GM12872 (cell line): Measurements from ENCODE around the gene PAPPA2.

ENCODE experiments used
- TF ChIP-seq, protein P1 (sequence below): IDR thresholded peaks from 3 replicates; pipeline ENCODE4 v1.5.1; 2011; ENCODE audit warnings: low read depth, mild to moderate bottlenecking, low read length, moderate library complexity; ENCODE audit not compliant: insufficient read depth

The PAPPA2 gene

DNA sequence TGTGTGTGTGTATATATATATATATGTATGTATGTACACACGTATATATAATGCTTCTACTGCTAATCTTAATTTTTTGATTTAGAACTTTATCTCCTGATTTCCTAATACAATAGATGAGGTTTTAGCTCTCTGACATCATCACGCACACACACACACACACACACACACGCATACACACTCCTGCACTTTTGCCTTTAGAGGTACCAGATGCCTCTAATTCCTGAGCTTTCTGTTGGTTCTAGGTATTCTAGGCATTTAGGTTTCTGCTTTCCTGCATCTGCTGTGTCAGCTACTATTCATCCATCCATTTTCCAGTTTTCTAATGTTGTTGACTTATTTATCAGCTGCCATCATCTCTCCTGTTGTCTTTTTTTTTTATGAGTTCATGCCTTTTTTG is 353.3 kb downstream of the PAPPA2 start:
- TF ChIP-seq, protein P1, sequence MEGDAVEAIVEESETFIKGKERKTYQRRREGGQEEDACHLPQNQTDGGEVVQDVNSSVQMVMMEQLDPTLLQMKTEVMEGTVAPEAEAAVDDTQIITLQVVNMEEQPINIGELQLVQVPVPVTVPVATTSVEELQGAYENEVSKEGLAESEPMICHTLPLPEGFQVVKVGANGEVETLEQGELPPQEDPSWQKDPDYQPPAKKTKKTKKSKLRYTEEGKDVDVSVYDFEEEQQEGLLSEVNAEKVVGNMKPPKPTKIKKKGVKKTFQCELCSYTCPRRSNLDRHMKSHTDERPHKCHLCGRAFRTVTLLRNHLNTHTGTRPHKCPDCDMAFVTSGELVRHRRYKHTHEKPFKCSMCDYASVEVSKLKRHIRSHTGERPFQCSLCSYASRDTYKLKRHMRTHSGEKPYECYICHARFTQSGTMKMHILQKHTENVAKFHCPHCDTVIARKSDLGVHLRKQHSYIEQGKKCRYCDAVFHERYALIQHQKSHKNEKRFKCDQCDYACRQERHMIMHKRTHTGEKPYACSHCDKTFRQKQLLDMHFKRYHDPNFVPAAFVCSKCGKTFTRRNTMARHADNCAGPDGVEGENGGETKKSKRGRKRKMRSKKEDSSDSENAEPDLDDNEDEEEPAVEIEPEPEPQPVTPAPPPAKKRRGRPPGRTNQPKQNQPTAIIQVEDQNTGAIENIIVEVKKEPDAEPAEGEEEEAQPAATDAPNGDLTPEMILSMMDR = no peak

DNA sequence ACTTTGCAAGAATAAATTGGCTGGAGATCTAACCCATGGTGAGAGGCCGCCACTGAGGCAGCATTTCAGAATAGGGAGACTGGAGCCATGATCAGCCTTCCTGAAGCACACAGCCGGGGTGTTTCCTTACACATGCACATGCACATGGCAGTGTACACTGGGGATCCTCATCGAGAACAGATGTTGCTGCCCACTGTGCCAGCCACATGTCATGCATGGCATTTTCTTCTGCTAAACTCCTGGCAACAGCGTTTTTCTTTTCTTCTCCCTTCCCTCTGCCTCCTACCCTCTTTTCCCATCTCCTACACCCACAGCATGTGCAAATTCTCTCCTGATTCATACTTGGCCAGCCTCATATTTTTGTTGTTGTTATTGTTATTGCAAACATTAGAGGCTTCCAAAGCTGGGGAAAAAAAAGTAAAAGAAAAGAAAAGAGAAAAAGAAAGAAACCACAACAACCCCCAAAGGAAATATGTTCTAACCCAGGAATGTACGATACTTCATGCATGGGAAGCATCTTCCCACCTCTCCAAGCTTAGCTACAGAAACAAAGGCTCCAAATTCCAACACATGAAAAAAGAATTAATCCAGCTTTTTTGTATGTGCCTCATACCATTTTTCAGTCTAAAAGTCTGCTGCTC is 357.5 kb downstream of the PAPPA2 start:
- TF ChIP-seq, protein P1 = no peak

GRCh38 chr1:176826265-176826664 is 363.3 kb downstream of the PAPPA2 start:
- TF ChIP-seq, protein P1 = no peak

- TF ChIP-seq, protein P1 = no peak
Observed at GRCh38 chr1:176829261-176829660, 366.3 kb downstream of the PAPPA2 start.

- TF ChIP-seq, protein P1 = no peak
Observed at GRCh38 chr1:176831150-176831549, 368.2 kb downstream of the PAPPA2 start.

DNA sequence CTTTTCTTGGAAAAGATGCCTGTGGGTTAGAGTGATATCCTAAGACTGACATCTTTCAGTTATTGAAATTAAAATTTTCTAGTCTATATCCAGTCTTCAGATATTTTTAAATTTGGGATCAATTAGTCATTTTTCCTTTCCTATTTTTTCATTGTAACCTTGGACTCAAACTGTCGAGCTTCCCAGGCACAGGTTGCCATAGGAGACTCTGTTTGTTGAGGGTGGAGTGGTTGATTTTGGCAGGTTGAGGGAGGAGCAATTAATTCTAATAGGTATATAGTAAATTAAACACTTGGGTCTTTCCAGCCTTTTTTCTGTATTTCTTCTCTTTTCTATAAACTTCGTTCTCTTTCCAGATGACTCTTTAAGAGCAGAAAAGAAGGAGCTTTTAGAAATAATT is 374.7 kb downstream of the PAPPA2 start:
- TF ChIP-seq, protein P1 = no peak

DNA sequence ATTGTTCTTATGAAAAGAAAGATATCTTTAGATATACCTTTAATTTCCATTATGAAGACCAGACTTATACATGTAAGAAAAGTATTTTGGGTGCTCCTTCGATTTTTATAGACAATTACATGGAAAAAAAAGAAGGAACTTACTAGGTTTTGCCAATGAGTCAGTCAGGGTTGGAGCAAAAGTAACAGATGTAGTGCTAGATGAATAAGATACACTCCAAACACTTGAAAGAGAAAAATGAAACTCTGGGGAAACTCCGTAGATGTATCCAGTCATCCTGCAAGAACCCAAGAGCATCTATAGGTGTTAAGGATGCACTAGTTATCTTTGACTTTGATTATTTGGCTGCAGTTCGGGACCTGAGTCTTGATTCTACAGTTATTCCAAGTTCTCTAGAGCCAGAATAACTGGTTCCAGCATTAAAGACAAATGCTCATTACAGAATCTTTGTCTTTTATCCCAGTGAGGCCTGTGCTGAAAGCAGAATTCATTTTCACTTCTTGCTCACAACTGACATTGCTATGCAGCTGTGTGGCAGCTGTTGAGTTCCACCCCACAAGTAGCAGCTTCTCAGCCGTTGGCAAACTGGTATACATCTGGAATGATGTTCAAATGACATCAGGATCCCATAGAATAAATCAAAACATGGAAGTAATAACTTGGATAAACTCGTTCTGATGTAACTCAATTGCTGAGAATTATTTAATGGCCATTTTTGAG is 375.5 kb downstream of the PAPPA2 start:
- TF ChIP-seq, protein P1 = no peak
